H9 (cell line): Measurements from ENCODE around the gene HDDC2. TPM values are rescaled to one million over a fixed set of nuclear protein-coding genes. Genes with fewer than 3 reads are reported as not detected.

Experiments used
- DNase-seq: peaks from one replicate; pipeline ENCODE4 v3.0.0-alpha.2; 2017
- H2AFZ ChIP-seq: one replicate; pipeline ENCODE4 v1.6.1; 2013; ENCODE audit warnings: mild to moderate bottlenecking, low read length, control low read depth, moderate library complexity
- H2AK5ac ChIP-seq: 2 replicates; pipeline ENCODE4 v1.6.1; 2013; ENCODE audit warnings: low read length, control low read depth, mixed read lengths; ENCODE audit not compliant: insufficient read length
- H2BK120ac ChIP-seq: one replicate; pipeline ENCODE4 v1.6.1; 2013; ENCODE audit warnings: low read depth, mild to moderate bottlenecking, low read length, control low read depth, inconsistent platforms; ENCODE audit not compliant: poor library complexity, severe bottlenecking
- H2BK12ac ChIP-seq: 2 replicates; pipeline ENCODE4 v1.6.1; 2013; ENCODE audit warnings: low read length, control low read depth, mixed read lengths, low read depth; ENCODE audit not compliant: insufficient read length
- H2BK15ac ChIP-seq: 2 replicates; pipeline ENCODE4 v1.6.1; 2013; ENCODE audit warnings: low read depth, low read length, control low read depth
- H2BK20ac ChIP-seq: one replicate; pipeline ENCODE4 v1.6.1; 2013; ENCODE audit warnings: low read depth, mild to moderate bottlenecking, low read length, control low read depth, inconsistent platforms; ENCODE audit not compliant: poor library complexity, severe bottlenecking
- H2BK5ac ChIP-seq: 2 replicates; pipeline ENCODE4 v1.6.1; 2013; ENCODE audit warnings: low read length, control low read depth, mixed read lengths; ENCODE audit not compliant: insufficient read length
- H3K14ac ChIP-seq: 2 replicates; pipeline ENCODE4 v1.6.1; 2013; ENCODE audit warnings: low read length, control low read depth; ENCODE audit not compliant: insufficient read depth
- H3K18ac ChIP-seq: 2 replicates; pipeline ENCODE4 v1.6.1; 2013; ENCODE audit warnings: low read depth, mild to moderate bottlenecking, mixed read lengths, low read length, control low read depth; ENCODE audit not compliant: insufficient read length
- H3K23ac ChIP-seq: 2 replicates; pipeline ENCODE4 v1.6.1; 2013; ENCODE audit warnings: low read length, control low read depth, mixed read lengths, low read depth; ENCODE audit not compliant: insufficient read length
- H3K23me2 ChIP-seq: 2 replicates; pipeline ENCODE4 v1.6.1; 2013; ENCODE audit warnings: low read depth, mild to moderate bottlenecking, mixed read lengths, low read length, control low read depth; ENCODE audit not compliant: insufficient read length, poor library complexity, severe bottlenecking
- H3K27ac ChIP-seq: 2 replicates; pipeline ENCODE4 v1.5.1; 2013; ENCODE audit warnings: low read length, control low read depth, mixed read lengths, low read depth; ENCODE audit not compliant: insufficient read length
- H3K27me3 ChIP-seq: 2 replicates; pipeline ENCODE4 v1.6.1; 2013; ENCODE audit warnings: low read length, control low read depth, inconsistent platforms; ENCODE audit not compliant: insufficient read depth
- H3K4ac ChIP-seq: 2 replicates; pipeline ENCODE4 v1.6.1; 2013; ENCODE audit warnings: low read depth, mild to moderate bottlenecking, control low read depth, inconsistent platforms, low read length, moderate library complexity
- H3K4me1 ChIP-seq: 2 replicates; pipeline ENCODE4 v1.6.1; 2013; ENCODE audit warnings: low read length, control low read depth, inconsistent platforms; ENCODE audit not compliant: insufficient read depth
- H3K4me2 ChIP-seq: 2 replicates; pipeline ENCODE4 v1.6.1; 2013; ENCODE audit warnings: low read length, control low read depth, mixed read lengths; ENCODE audit not compliant: insufficient read length, insufficient read depth
- H3K56ac ChIP-seq: 2 replicates; pipeline ENCODE4 v1.6.1; 2013; ENCODE audit warnings: low read depth, mild to moderate bottlenecking, mixed read lengths, low read length, control low read depth; ENCODE audit not compliant: insufficient read length
- H3K79me1 ChIP-seq: 2 replicates; pipeline ENCODE4 v1.6.1; 2013; ENCODE audit warnings: low read depth, mild to moderate bottlenecking, moderate library complexity, low read length, control low read depth, inconsistent platforms; ENCODE audit not compliant: insufficient read depth, poor library complexity, severe bottlenecking
- H3K79me2 ChIP-seq: 2 replicates; pipeline ENCODE4 v1.6.1; 2013; ENCODE audit warnings: low read length, control low read depth, inconsistent platforms; ENCODE audit not compliant: insufficient read depth
- H3K9ac ChIP-seq: 2 replicates; pipeline ENCODE4 v1.6.1; 2013; ENCODE audit warnings: low read length, control low read depth, mixed read lengths; ENCODE audit not compliant: insufficient read length; ENCODE audit errors: extremely low read depth
- H3K9me3 ChIP-seq: one replicate; pipeline ENCODE4 v1.6.1; 2013; ENCODE audit warnings: low read depth, low read length, inconsistent platforms; ENCODE audit not compliant: control insufficient read depth
- H3T11ph ChIP-seq: one replicate; pipeline ENCODE4 v1.6.1; 2013; ENCODE audit warnings: mild to moderate bottlenecking, low read length, control low read depth, inconsistent platforms
- H4K20me1 ChIP-seq: one replicate; pipeline ENCODE4 v1.6.1; 2013; ENCODE audit not compliant: control insufficient read depth, insufficient read length, insufficient read depth
- H4K5ac ChIP-seq: 2 replicates; pipeline ENCODE4 v1.6.1; 2013; ENCODE audit warnings: low read depth, mild to moderate bottlenecking, mixed read lengths, low read length, control low read depth; ENCODE audit not compliant: insufficient read length
- H4K8ac ChIP-seq: replicated peaks from 2 replicates; pipeline ENCODE4 v1.6.1; 2013; ENCODE audit warnings: low read length, control low read depth, mixed read lengths, low read depth; ENCODE audit not compliant: insufficient read length
- H4K91ac ChIP-seq: 2 replicates; pipeline ENCODE4 v1.6.1; 2013; ENCODE audit warnings: low read depth, mild to moderate bottlenecking, moderate library complexity, mixed read lengths, low read length, control low read depth; ENCODE audit not compliant: insufficient read length
- H3K27ac Mint-ChIP-seq, 3 experiments: 2 replicates in 2 of 3; 3 replicates in 1 of 3; pipeline ENCODE4 v1.8.0; 2020 to 2021; ENCODE audit warnings: mixed read lengths in 3 of 3, mild to moderate bottlenecking in 1 of 3, moderate library complexity in 1 of 3
- H3K27me3 Mint-ChIP-seq: 2 replicates; pipeline ENCODE4 v1.8.0; 2021; ENCODE audit warnings: low read depth, mild to moderate bottlenecking, moderate library complexity, mixed read lengths
- H3K36me3 Mint-ChIP-seq, 3 experiments: 2 replicates in 2 of 3; 3 replicates in 1 of 3; pipeline ENCODE4 v1.8.0; 2020 to 2021; ENCODE audit warnings: low read depth in 3 of 3, mixed read lengths in 3 of 3; ENCODE audit not compliant: insufficient read depth in 1 of 3
- H3K4me1 Mint-ChIP-seq, 2 experiments: 2 replicates each; pipeline ENCODE4 v1.8.0; 2020; ENCODE audit warnings: mixed read lengths in 2 of 2
- H3K4me3 Mint-ChIP-seq, 2 experiments: 2 replicates in 1 of 2; 3 replicates in 1 of 2; pipeline ENCODE4 v1.8.0; 2020 to 2021; ENCODE audit warnings: mild to moderate bottlenecking in 2 of 2, mixed read lengths in 2 of 2, moderate library complexity in 1 of 2
- H3K9me3 Mint-ChIP-seq, 2 experiments: 2 replicates in 1 of 2; 3 replicates in 1 of 2; pipeline ENCODE4 v1.8.0; 2020; ENCODE audit warnings: mild to moderate bottlenecking in 2 of 2, mixed read lengths in 2 of 2, moderate library complexity in 1 of 2
- CTCF ChIP-seq: fragments of 200-600 bp; sonication (generic); conservative IDR thresholded peaks from 3 replicates; pipeline ENCODE4 v1.8.0; 2021; ENCODE audit warnings: antibody characterized with exemption, mild to moderate bottlenecking
- WGBS: extraction: QIAGEN DNeasy Blood & Tissue Kit; methylation state at CpG from one replicate; pipeline ENCODE4 v1.1.7; 2013; ENCODE audit warnings: missing lambda C conversion rate, low lambda C conversion rate, mixed read lengths; ENCODE audit not compliant: insufficient read length; ENCODE audit errors: extremely low coverage; 5-methylcytosine and 5-hydroxymethylcytosine counted together
- total RNA-seq: library from RNA; stranded (reverse); gene quantifications from 2 replicates; pipeline ENCODE4 v1.2.1, GENCODE V29; 2021

Gene HDDC2
- total RNA-seq, 1 experiment from 2014 or later, result 77.8 TPM

DNA sequence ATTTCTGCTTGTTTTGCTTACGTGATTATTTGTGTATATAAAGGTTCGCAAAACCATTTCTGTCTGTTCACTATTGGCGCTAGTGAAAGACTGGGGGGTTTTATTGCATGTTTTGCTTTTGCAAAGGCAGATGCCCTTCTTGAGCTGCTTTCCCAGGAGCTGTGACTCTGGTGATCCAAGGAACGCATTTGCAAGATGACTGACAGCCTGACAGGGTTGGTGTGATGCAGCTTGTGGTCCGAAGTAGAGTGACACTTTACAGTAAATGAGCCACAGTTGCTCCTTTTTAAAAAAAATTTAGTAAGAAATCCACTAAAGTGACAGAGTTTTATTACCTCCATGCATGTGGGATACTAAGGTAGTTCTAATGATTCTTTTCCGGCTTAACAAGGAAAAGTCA, 74.5 kb downstream of the HDDC2 start:
- Mint-ChIP-seq H3K9me3 (no peaks in the 10 kb centered on the region), H3K4me1 (peaks cover 10 to 22% of the 10 kb centered on the region in 2 experiments), H3K27me3 (no peaks in the 10 kb centered on the region), H3K4me3 (no peak overlapping the region), H3K36me3 (no peaks in the 10 kb centered on the region), H3K27ac (no peak overlapping the region)
- no peak overlapping the region for H2AFZ ChIP-seq
- H3K79me2 ChIP-seq, result no peaks in the 10 kb centered on the region
- no peak overlapping the region for H4K8ac ChIP-seq
- H2BK12ac ChIP-seq, result no peak overlapping the region
- no peaks in the 10 kb centered on the region for H3K79me1 ChIP-seq
- H2BK20ac ChIP-seq, result no peak overlapping the region
- H3K9me3 ChIP-seq, result no peaks in the 10 kb centered on the region
- no peak overlapping the region for H2BK120ac ChIP-seq
- no peak overlapping the region for H2BK5ac ChIP-seq
- no peak overlapping the region for H3K4me2 ChIP-seq
- H3K14ac ChIP-seq, result no peak overlapping the region
- no peak overlapping the region for H3T11ph ChIP-seq
- no peak overlapping the region for H4K91ac ChIP-seq
- H2BK15ac ChIP-seq, result no peak overlapping the region
- H4K20me1 ChIP-seq, result no peaks in the 10 kb centered on the region
- H3K4me1 ChIP-seq, result no peaks in the 10 kb centered on the region
- no peak overlapping the region for H3K56ac ChIP-seq
- no CpG with 5 or more reads among the region's 6 CpGs for WGBS
- H3K23me2 ChIP-seq, result no peaks in the 10 kb centered on the region
- no peak overlapping the region for H3K4ac ChIP-seq
- no peak overlapping the region for H2AK5ac ChIP-seq
- H3K27me3 ChIP-seq, result no peaks in the 10 kb centered on the region
- H3K23ac ChIP-seq, result no peak overlapping the region
- no peak overlapping the region for H4K5ac ChIP-seq
- TF ChIP-seq CTCF, result no peak
- no peak overlapping the region for H3K9ac ChIP-seq
- no peak overlapping the region for H3K27ac ChIP-seq
- H3K18ac ChIP-seq, result no peak overlapping the region
- DNase-seq, result no peak

Other genes with a start within 250 kb of the HDDC2 start
- gene TPD52L1, start 148.2 kb downstream of the HDDC2 start, total RNA-seq, result 6.6 and 6.9 TPM in 2 replicates